Measurements from ENCODE around the gene MTHFSD. TPM values are rescaled to one million over a fixed set of nuclear protein-coding genes. Genes with fewer than 3 reads are reported as not detected.
A peak's percentile ranks its signal among the peaks of the same experiment; 100 is the strongest.

MTHFSD gene
- total RNA-seq, 1 experiment from 2014 or later = 11.9 TPM

GRCh38 chr16:86490859-86491639, 64.0 kb downstream of the MTHFSD start:
- no peak overlapping the region for H3K4me3 ChIP-seq (ENCODE audit: low read length)
- H3K79me2 ChIP-seq (ENCODE audit: low read length) = no peaks in the 10 kb centered on the region
- ChIA-PET CTCF (no interaction called here), POLR2A (ENCODE audit: unreplicated experiment) (interaction anchor here (0.6 kb wide), 1 partner anchor 372 kb away, joined by 3 read pairs; no protein-coding TSS in a partner anchor)
- BruUV-seq (replicated peaks) = no TSS peak
- no peak overlapping the region for H3K9ac ChIP-seq (ENCODE audit: low read length)
- no peaks in the 10 kb centered on the region for H3K36me3 ChIP-seq (ENCODE audit: low read depth, low read length)
- DNase-seq (peak; percentile 15), ATAC-seq (peak; percentile 69)
- no peaks in the 10 kb centered on the region for H3F3A ChIP-seq (ENCODE audit: low read length, unreplicated experiment)
- no peak overlapping the region for H2AFZ ChIP-seq (ENCODE audit: low read length)
- H3K9me3 ChIP-seq (ENCODE audit: low read length) = no peaks in the 10 kb centered on the region
- H3K27ac ChIP-seq (ENCODE audit: low read length) = no peak overlapping the region
- intact Hi-C loops (cut with micrococcal nuclease) = no loop called here
- TF ChIP-seq EZH2phosphoT487 (IDR thresholded peaks at IDR 0.05; ENCODE audit: borderline replicate concordance, low read length) (no peak), CTCF (conservative IDR thresholded peaks at IDR 0.05; ENCODE audit: low read depth, low read length) (no peak), EZH2 (IDR thresholded peaks at IDR 0.05; ENCODE audit: low read length, unreplicated experiment) (no peak)
- H3K4me1 ChIP-seq (ENCODE audit: insufficient read depth, low read length) = peaks cover 11% of the 10 kb centered on the region; the same call in 1 of the 2 replicates
- no peaks in the 10 kb centered on the region for H3K9me2 ChIP-seq (replicated peaks; ENCODE audit: low read length)
- H3K27me3 ChIP-seq (ENCODE audit: low read length) = peaks cover 92% of the 10 kb centered on the region
- no peaks in the 10 kb centered on the region for H4K20me1 ChIP-seq (ENCODE audit: low read length)
- H3K4me2 ChIP-seq (ENCODE audit: low read length) = no peak overlapping the region

GRCh38 chr16:86485746-86486145, 69.3 kb downstream of the MTHFSD start:
- Histone ChIP-seq H3F3A (ENCODE audit: low read length, unreplicated experiment) (no peaks in the 10 kb centered on the region), H3K4me1 (ENCODE audit: insufficient read depth, low read length) (no peaks in the 10 kb centered on the region; the same call in 1 of the 2 replicates), H3K9me3 (ENCODE audit: low read length) (no peaks in the 10 kb centered on the region), H3K4me2 (ENCODE audit: low read length) (no peak overlapping the region), H2AFZ (ENCODE audit: low read length) (no peak overlapping the region), H3K36me3 (ENCODE audit: low read depth, low read length) (no peaks in the 10 kb centered on the region), H3K27ac (ENCODE audit: low read length) (no peak overlapping the region), H3K4me3 (ENCODE audit: low read length) (no peak overlapping the region), H4K20me1 (ENCODE audit: low read length) (no peaks in the 10 kb centered on the region), H3K9me2 (replicated peaks; ENCODE audit: low read length) (no peaks in the 10 kb centered on the region), H3K79me2 (ENCODE audit: low read length) (no peaks in the 10 kb centered on the region), H3K27me3 (ENCODE audit: low read length) (peaks cover 69% of the 10 kb centered on the region), H3K9ac (ENCODE audit: low read length) (no peak overlapping the region)
- intact Hi-C loops (cut with micrococcal nuclease) = no loop called here
- TF ChIP-seq CTCF (conservative IDR thresholded peaks at IDR 0.05; ENCODE audit: low read depth, low read length) (no peak), EZH2 (IDR thresholded peaks at IDR 0.05; ENCODE audit: low read length, unreplicated experiment) (no peak), EZH2phosphoT487 (IDR thresholded peaks at IDR 0.05; ENCODE audit: borderline replicate concordance, low read length) (no peak)
- no peak for DNase-seq
- BruUV-seq (replicated peaks) = no TSS peak
- ChIA-PET POLR2A (ENCODE audit: unreplicated experiment) (no interaction called here), CTCF (no interaction called here)
- no peak for ATAC-seq

GRCh38 chr16:86484240-86484639, 70.8 kb downstream of the MTHFSD start:
- intact Hi-C loops (cut with micrococcal nuclease) = no loop called here
- POLR2A ChIA-PET (ENCODE audit: unreplicated experiment) = no interaction called here
- no peaks in the 10 kb centered on the region for H3K9me2 ChIP-seq (replicated peaks; ENCODE audit: low read length)
- peaks cover 69% of the 10 kb centered on the region for H3K27me3 ChIP-seq (ENCODE audit: low read length)
- no peaks in the 10 kb centered on the region for H3K36me3 ChIP-seq (ENCODE audit: low read depth, low read length)
- ATAC-seq (no peak), DNase-seq (no peak)
- no TSS peak for BruUV-seq (replicated peaks)
- no peaks in the 10 kb centered on the region for H3K9me3 ChIP-seq (ENCODE audit: low read length)
- no peak overlapping the region for H2AFZ ChIP-seq (ENCODE audit: low read length)
- H3F3A ChIP-seq (ENCODE audit: low read length, unreplicated experiment) = no peaks in the 10 kb centered on the region
- no peak overlapping the region for H3K27ac ChIP-seq (ENCODE audit: low read length)
- H3K9ac ChIP-seq (ENCODE audit: low read length) = no peak overlapping the region
- H3K4me3 ChIP-seq (ENCODE audit: low read length) = no peak overlapping the region
- TF ChIP-seq EZH2 (IDR thresholded peaks at IDR 0.05; ENCODE audit: low read length, unreplicated experiment) (no peak), CTCF (conservative IDR thresholded peaks at IDR 0.05; ENCODE audit: low read depth, low read length) (no peak), EZH2phosphoT487 (IDR thresholded peaks at IDR 0.05; ENCODE audit: borderline replicate concordance, low read length) (no peak)
- H4K20me1 ChIP-seq (ENCODE audit: low read length) = no peaks in the 10 kb centered on the region
- no peaks in the 10 kb centered on the region for H3K79me2 ChIP-seq (ENCODE audit: low read length)
- H3K4me1 ChIP-seq (ENCODE audit: insufficient read depth, low read length) = no peaks in the 10 kb centered on the region
- CTCF ChIA-PET = no interaction called here
- H3K4me2 ChIP-seq (ENCODE audit: low read length) = no peak overlapping the region
